Measurements from ENCODE around the gene DNAH10. TPM values are rescaled to one million over a fixed set of nuclear protein-coding genes. Genes with fewer than 3 reads are reported as not detected.

Gene DNAH10
- total and polyA plus RNA-seq, 2 of the 4 experiments (the other 2 are of a cell fraction) = 0.18 to 0.22 TPM

GRCh38 chr12:123721245-123721644 lies 40.9 kb upstream of the DNAH10 start:
- H2BK15ac ChIP-seq (ENCODE audit: low read depth, low read length) = no peak overlapping the region
- H4K20me1 ChIP-seq (ENCODE audit: insufficient read depth, low read length) = no peaks in the 10 kb centered on the region; the same call in none of the 2 replicates
- no peak overlapping the region for H3K18ac ChIP-seq (ENCODE audit: low read depth, low read length)
- H2BK120ac ChIP-seq (ENCODE audit: low read depth, low read length) = no peak overlapping the region
- no peaks in the 10 kb centered on the region for H3K27me3 ChIP-seq (ENCODE audit: control insufficient read depth, insufficient read depth, low read length)
- ChIA-PET POLR2A (ENCODE audit: unreplicated experiment) (no interaction called here), CTCF (no interaction called here)
- no peaks in the 10 kb centered on the region for H3K4me1 ChIP-seq (ENCODE audit: control insufficient read depth, insufficient read depth, low read length)
- H2AK5ac ChIP-seq (ENCODE audit: low read depth, low read length) = no peak overlapping the region
- TF ChIP-seq RFX5 (IDR thresholded peaks at IDR 0.05; ENCODE audit: low read depth, low read length) = no peak
- TF ChIP-seq BHLHE40 (IDR thresholded peaks at IDR 0.05; ENCODE audit: low read depth, low read length) = no peak
- no peak overlapping the region for H4K91ac ChIP-seq (ENCODE audit: insufficient read depth, low read depth, low read length)
- no peak overlapping the region for H3K4me3 ChIP-seq (ENCODE audit: insufficient read depth, low read depth, low read length)
- no peak overlapping the region for H3K14ac ChIP-seq (replicated peaks; ENCODE audit: low read depth, low read length)
- no peak overlapping the region for H4K8ac ChIP-seq (ENCODE audit: low read depth in 2 of 2, low read length in 2 of 2)
- no peak overlapping the region for H2BK20ac ChIP-seq (ENCODE audit: low read depth, low read length)
- peaks cover 24% of the 10 kb centered on the region for H3K36me3 ChIP-seq (ENCODE audit: control insufficient read depth, insufficient read depth, low read length)
- dilution Hi-C loops (cut with HindIII; ENCODE audit: low sequenced_read_pairs, unreplicated experiment) (no loop called here), in situ Hi-C loops (cut with MboI; ENCODE audit: low sequenced_read_pairs) (no loop called here), intact Hi-C loops (cut with micrococcal nuclease) (no loop called here)
- H3K9ac ChIP-seq (ENCODE audit: low read depth, low read length) = no peak overlapping the region
- BruUV-seq (replicated peaks) = no TSS peak
- peaks cover 9 to 19% of the 10 kb centered on the region in 2 experiments; a peak in 3 of 4 replicates for H3K79me1 ChIP-seq (ENCODE audit: low read depth in 1 of 2, low read length in 2 of 2)
- DNase-seq (no peak), ATAC-seq (ENCODE audit: low read depth) (no peak)
- H2BK5ac ChIP-seq (ENCODE audit: low read depth, low read length, poor library complexity, severe bottlenecking) = no peak overlapping the region
- H4K5ac ChIP-seq (ENCODE audit: low read depth, low read length) = no peak overlapping the region
- H3K56ac ChIP-seq (ENCODE audit: extremely low read depth, insufficient read depth, low read length) = no peak overlapping the region
- no peak overlapping the region for H3K4ac ChIP-seq (ENCODE audit: low read depth, low read length)
- no peaks in the 10 kb centered on the region for H3K9me3 ChIP-seq (ENCODE audit: control insufficient read depth, insufficient read depth, low read length)
- no peak overlapping the region for H3K4me2 ChIP-seq (ENCODE audit: low read depth, low read length)
- no CpG with 5 or more reads among the region's 2 CpGs for WGBS, 2 experiments (ENCODE audit: extremely low coverage in 2 of 2, insufficient read length in 1 of 2)
- H3K23ac ChIP-seq (ENCODE audit: low read depth, low read length) = no peak overlapping the region
- H2AFZ ChIP-seq (replicated peaks; ENCODE audit: low read length, poor library complexity) = no peak overlapping the region
- H3K9me1 ChIP-seq (ENCODE audit: insufficient read depth, low read length) = 0 out of 2 replicates have a peak, but pooled peaks cover 4% of the 10 kb centered on the region
- H2AK9ac ChIP-seq (replicated peaks; ENCODE audit: low read depth, low read length, poor library complexity) = no peak overlapping the region
- H3K27ac ChIP-seq (ENCODE audit: insufficient read depth, low read length) = no peak overlapping the region
